HL-60 (cell line): ENCODE results near the gene CCDC127.

Experiments used
- DNase-seq, 2 experiments: peaks; one replicate each; pipeline ENCODE4 v3.0.0-alpha.2; 2010 to 2020; ENCODE audit warnings: low read depth in 1 of 2, low spot score in 1 of 2
- H3K27ac ChIP-seq: fragments of 250-450 bp; sonication (Bioruptor Pico); replicated peaks from 2 replicates; pipeline ENCODE4 v1.5.1; 2020; ENCODE audit warnings: mild to moderate bottlenecking, moderate library complexity
- H3K27me3 ChIP-seq: fragments of 250-450 bp; sonication (Bioruptor Pico); 2 replicates; pipeline ENCODE4 v1.5.1; 2021; ENCODE audit warnings: mild to moderate bottlenecking, moderate library complexity; ENCODE audit not compliant: insufficient read depth, poor library complexity, severe bottlenecking
- H3K4me3 ChIP-seq: replicated peaks from 2 replicates; pipeline ENCODE4 v1.5.1; 2011; ENCODE audit warnings: mild to moderate bottlenecking, control low read depth, low read length; ENCODE audit not compliant: insufficient read depth
- CTCF ChIP-seq: IDR thresholded peaks from one replicate; pipeline ENCODE4 v1.5.1; 2011; ENCODE audit warnings: low read length, control low read depth, inconsistent platforms; ENCODE audit not compliant: insufficient read depth
- GABPA ChIP-seq: IDR thresholded peaks from 2 replicates; pipeline ENCODE4 v1.6.1; 2012; ENCODE audit warnings: low read depth
- POLR2AphosphoS5 ChIP-seq: IDR thresholded peaks from 2 replicates; pipeline ENCODE4 v1.6.1; 2012; ENCODE audit warnings: low read depth
- REST ChIP-seq: IDR thresholded peaks from 2 replicates; pipeline ENCODE4 v1.6.1; 2012; ENCODE audit warnings: low read depth; ENCODE audit not compliant: insufficient replicate concordance
- SPI1 ChIP-seq: IDR thresholded peaks from 2 replicates; pipeline ENCODE4 v1.6.1; 2012; ENCODE audit warnings: low read depth, mild to moderate bottlenecking, borderline replicate concordance

CCDC127 gene

GRCh38 chr5:172841-173251 is 45.1 kb downstream of the CCDC127 start:
- TF ChIP-seq SPI1 (no peak), GABPA (no peak), REST (no peak), CTCF (no peak), POLR2AphosphoS5 (no peak)
- no peak overlapping the region for H3K27ac ChIP-seq
- no peak for DNase-seq
- no peak overlapping the region for H3K4me3 ChIP-seq
- peaks cover 3% of the 10 kb centered on the region for H3K27me3 ChIP-seq

- Histone ChIP-seq H3K27me3 (peaks cover 3% of the 10 kb centered on the region), H3K4me3 (no peak overlapping the region), H3K27ac (no peak overlapping the region)
- no peak for TF ChIP-seq SPI1
- TF ChIP-seq CTCF = no peak
- TF ChIP-seq POLR2AphosphoS5 = no peak
- TF ChIP-seq REST = no peak
- no peak for TF ChIP-seq GABPA
- no peak for DNase-seq
These were observed 45.5 kb downstream of the CCDC127 start for GRCh38 chr5:172421-172820.

- Histone ChIP-seq H3K27me3 (peaks cover 3% of the 10 kb centered on the region), H3K4me3 (no peak overlapping the region), H3K27ac (no peak overlapping the region)
- no peak for TF ChIP-seq GABPA
- TF ChIP-seq POLR2AphosphoS5 = no peak
- no peak for TF ChIP-seq REST
- no peak for TF ChIP-seq CTCF
- no peak for DNase-seq
These were observed 46.1 kb downstream of the CCDC127 start for GRCh38 chr5:171801-172331.
